DMS 273 treated with DMSO at 0.1 percent for 48 hours (cell line): Measurements from ENCODE around the gene OR51I2.

ENCODE experiments used
- DNase-seq: peaks from one replicate; lab custom pipeline; 2025; lab: John Stamatoyannopoulos, UW

The OR51I2 gene

GRCh38 chr11:5449023-5449422 lies at the start of gene OR51I2:
Gene OR51I2 (plus strand): TSS chr11:5449323. CDS start chr11:5453489, 4,166 bp downstream.
- DNase-seq: no peak

GRCh38 chr11:5405173-5405572 lies 44.0 kb upstream of the OR51I2 start:
- no peak for DNase-seq

GRCh38 chr11:5420993-5421392 lies 28.1 kb upstream of the OR51I2 start:
- DNase-seq: no peak

- no peak for DNase-seq
Observed at GRCh38 chr11:5421811-5422210, 27.3 kb upstream of the OR51I2 start, which contains the start of gene OR51Q1. Gene OR51Q1 (plus strand): TSS chr11:5422111. CDS start chr11:5422201, 90 bp downstream.

GRCh38 chr11:5423131-5423530 lies 26.0 kb upstream of the OR51I2 start:
- DNase-seq: no peak

- no peak for DNase-seq
Observed at GRCh38 chr11:5441414-5441813, 7.7 kb upstream of the OR51I2 start, which contains the start of gene OR51I1. Gene OR51I1 (minus strand): TSS chr11:5441514. CDS start chr11:5441514, 0 bp downstream.

- no peak for DNase-seq
Observed at GRCh38 chr11:5443835-5444393, 5.2 kb upstream of the OR51I2 start.

GRCh38 chr11:5449432-5449831 lies 309 bp downstream of the OR51I2 start:
- no peak for DNase-seq

- DNase-seq: no peak
Observed at GRCh38 chr11:5460983-5461621, 12.0 kb downstream of the OR51I2 start.

GRCh38 chr11:5467527-5467926 lies 18.4 kb downstream of the OR51I2 start:
- no peak for DNase-seq

GRCh38 chr11:5473921-5474320 lies 24.8 kb downstream of the OR51I2 start:
- no peak for DNase-seq

GRCh38 chr11:5476186-5476819 lies 27.2 kb downstream of the OR51I2 start:
- DNase-seq: no peak

GRCh38 chr11:5486003-5486402 lies 36.9 kb downstream of the OR51I2 start:
- no peak for DNase-seq

GRCh38 chr11:5486421-5486820 lies 37.3 kb downstream of the OR51I2 start:
- DNase-seq: no peak

- DNase-seq: no peak
Observed at GRCh38 chr11:5488385-5488784, 39.3 kb downstream of the OR51I2 start, which contains the start of gene OR52D1. Gene OR52D1 (plus strand): TSS chr11:5488685. CDS start chr11:5488707, 22 bp downstream.

- no peak for DNase-seq
Observed at GRCh38 chr11:5488798-5489399, 39.8 kb downstream of the OR51I2 start.

GRCh38 chr11:5489576-5490357 lies 40.6 kb downstream of the OR51I2 start:
- DNase-seq: no peak

- no peak for DNase-seq
Observed at GRCh38 chr11:5499671-5500070, 50.5 kb downstream of the OR51I2 start.

- no peak for DNase-seq
Observed at GRCh38 chr11:5500393-5500801, 51.3 kb downstream of the OR51I2 start.

GRCh38 chr11:5504403-5504921 lies 55.3 kb downstream of the OR51I2 start:
- no peak for DNase-seq

GRCh38 chr11:5505363-5506048 lies 56.4 kb downstream of the OR51I2 start:
- no peak for DNase-seq
